Left renal cortex interstitium (tissue), 4 donors: Measurements from ENCODE around the gene CRBN. TPM values are rescaled to one million over a fixed set of nuclear protein-coding genes. Genes with fewer than 3 reads are reported as not detected.

Experiments
- DNase-seq, 4 donors: peaks; one replicate each; pipeline ENCODE4 v3.0.0-alpha.2; 2013; ENCODE audit warnings: low read depth in 4 of 4, low spot score in 2 of 4, missing footprints in 1 of 4
- polyA plus RNA-seq, 4 donors: library from polyadenylated mRNA; unstranded; fragments of 120-200 nt; gene quantifications; one replicate each; pipeline ENCODE4 v1.2.1, GENCODE V29; 2013; ENCODE audit not compliant: insufficient read length in 4 of 4

The CRBN gene
- polyA plus RNA-seq, 4 donors: 58.4 to 88.4 (median 69.1) TPM

- DNase-seq: no peak
These were observed 1.5 kb downstream of the CRBN start for GRCh38 chr3:3177861-3178497.

- no peak for DNase-seq
These were observed 6.9 kb downstream of the CRBN start for GRCh38 chr3:3172627-3173026.

DNA sequence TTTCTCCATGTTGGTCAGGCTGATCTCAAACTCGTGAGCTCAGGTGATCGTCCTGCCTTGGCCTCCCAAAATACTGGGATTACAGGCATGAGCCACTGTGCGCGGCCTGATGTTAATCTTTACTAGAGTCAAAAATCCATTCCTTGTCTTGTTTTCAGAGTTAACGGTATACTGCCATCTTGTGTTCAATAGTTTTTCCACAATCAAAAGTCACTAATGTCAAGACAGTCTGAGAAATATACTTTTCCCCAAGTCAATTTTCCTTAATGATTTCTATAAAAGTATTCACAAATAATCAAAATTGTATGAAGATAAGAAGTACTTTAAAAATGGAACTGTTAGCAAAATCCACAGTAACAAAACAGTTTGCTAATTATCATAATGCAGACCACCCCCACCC is 8.5 kb downstream of the CRBN start:
- DNase-seq: no peak

- no peak for DNase-seq
These were observed 13.8 kb downstream of the CRBN start for GRCh38 chr3:3165650-3166049.

DNA sequence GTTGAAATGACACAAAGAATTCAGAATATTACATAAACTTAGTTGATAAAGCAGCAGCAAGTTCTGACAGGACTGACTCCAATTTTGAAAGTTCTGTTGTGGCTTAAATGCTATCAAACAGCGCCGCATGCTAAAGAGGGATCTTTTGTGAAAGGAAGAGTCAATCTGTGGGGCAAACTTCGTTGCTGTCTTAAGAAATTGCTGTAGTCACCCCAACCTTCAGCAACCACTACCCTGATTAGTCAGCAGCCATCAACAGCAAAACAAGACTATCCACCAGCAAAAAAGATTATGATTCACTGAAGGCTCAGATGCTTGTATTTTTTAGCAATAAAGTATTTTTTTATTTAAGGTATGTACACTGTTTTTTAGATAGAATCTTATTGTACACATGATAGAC is 14.2 kb downstream of the CRBN start:
- no peak for DNase-seq

DNA sequence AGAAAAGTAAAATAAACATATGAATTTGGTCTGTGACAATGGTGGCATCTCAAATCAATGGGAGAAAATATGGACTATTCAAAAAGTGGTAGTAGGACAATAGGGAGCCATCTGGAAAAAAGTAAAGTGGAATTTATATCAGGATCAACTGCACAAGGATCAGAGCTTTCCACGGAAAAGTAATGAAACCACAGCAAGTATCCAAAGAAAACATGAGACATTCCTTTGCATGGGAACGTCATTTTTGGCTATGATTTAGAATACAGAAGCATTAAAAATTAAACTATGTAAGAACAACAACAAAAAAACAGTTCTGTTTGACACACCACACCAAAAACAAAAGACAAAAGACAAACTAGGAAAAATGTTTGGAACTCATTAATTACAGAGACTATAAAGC is 18.7 kb downstream of the CRBN start:
- DNase-seq: no peak

DNA sequence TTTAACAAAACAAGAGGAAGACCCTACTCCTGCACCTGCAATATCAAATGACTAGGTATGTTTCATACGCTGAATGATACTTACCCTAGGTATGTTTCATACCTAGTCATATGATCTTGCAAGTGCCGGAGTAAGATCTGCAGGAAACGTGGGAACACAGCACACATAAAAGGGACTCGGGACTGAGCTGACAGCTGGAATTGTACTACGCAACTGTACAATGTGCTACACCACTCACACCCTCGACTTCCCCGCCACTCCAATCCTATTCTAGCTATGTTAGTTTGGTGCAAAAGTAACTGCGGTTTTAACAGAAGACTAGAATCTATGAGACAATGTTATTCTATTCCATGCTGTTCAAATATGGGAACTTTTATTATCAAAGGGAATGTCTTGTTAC is 22.0 kb downstream of the CRBN start:
- DNase-seq: no peak

DNA sequence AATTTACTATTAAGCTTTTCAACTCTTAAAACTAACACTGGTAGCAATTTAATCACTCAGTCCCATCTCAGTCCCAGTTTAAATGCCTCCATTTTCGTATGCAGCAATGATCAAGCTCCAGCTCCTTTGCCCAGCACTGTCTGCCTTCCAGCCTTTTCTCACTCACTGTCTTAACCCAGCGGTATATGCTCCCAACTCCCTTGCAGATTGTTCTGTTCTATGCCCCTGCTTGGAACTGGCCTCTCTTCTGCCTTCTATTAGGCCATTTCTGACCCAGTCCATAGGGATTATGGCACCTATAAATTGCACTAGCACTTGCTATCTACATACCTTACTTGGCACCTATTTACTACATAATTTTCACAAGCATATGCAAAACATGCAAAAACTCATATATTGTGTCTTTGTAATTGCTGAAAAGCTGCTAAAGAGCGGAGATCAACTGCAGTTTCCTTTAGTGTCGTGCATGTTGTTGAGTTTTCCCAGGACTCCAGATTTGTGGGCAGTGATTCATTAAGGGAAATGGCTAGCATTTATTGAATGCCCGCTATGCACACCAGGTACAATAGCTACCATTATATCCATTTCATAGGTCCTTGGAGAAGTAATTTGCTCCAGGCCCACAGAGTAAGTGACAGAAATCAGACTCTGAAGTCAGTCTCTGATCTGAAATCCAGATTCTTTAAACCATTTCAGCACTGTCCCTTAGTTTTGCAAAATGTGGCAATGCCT is 24.4 kb downstream of the CRBN start:
- no peak for DNase-seq

DNA sequence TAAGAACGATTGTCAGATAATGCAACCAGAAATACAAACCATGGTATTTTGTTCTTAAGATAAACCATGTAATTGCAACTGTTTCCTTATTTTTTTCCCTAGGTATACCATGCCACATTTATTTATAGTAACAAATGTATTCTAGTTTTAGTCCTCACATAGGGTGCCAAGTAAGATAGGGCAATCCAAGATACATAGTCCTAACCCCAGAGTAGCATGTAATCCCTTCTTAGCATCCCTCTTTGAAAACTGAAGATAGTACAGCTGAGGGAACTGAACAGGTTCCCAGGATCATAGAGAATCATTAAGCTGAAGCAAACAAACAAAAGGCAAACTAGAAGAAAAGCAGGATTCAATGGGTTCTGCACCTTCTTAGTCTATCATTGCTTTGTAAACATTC is 28.0 kb downstream of the CRBN start:
- no peak for DNase-seq

DNA sequence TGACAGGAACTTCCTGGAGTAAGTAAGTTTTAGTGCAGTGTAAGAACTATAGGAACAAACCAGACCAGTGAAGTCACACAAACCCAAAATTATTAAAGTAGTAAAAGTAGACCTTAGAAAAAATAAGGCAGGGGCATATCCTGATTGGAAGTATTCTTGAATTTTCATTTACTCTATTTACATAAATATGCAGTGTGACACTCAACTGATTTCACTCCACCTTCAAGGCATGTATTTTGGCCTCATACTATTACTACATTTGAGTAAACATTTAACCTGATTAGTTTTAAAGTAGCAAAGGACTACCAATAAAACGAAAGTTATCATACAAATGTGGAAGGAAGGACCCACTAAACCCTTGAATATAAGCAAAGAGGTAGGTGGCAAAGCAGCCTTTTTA is 29.9 kb downstream of the CRBN start:
- no peak for DNase-seq

DNA sequence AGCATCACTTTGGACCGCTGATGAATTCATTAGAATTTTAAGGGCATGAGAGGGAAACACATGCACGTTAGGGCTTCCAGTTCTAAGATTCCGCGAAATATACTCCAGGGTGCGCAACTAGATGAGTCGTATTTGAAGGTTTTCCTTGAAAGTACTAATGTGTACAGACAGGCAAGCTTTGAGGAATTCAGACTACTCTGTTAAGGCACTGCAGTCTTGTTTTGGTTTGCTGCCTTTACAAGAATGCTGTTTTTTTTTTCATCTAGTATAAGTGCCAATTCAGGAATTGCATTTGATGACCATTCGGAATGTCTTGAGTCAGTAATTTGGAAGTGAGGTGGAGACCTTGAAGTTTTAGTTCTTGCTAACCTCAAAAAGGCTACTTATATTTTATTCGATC is 33.7 kb downstream of the CRBN start:
- DNase-seq: no peak

DNA sequence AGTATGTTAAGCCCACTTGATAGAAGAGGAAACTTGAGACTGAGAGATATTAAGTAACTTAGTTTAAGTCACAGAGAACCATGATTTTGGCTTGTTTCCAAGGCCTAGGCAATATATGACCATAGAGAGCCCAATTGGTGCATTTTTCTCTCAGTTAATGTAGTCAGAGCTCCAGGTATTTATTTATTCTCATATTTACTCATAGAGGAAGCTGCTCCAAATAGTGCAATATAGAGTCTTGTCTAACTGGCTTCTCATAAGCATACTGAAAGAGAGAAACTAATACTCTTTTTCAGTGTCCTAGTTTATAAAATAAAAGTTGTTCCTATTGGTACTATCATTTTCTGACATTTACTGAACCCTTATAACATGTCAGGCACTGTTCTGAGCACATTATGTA is 37.6 kb downstream of the CRBN start:
- DNase-seq: no peak

DNA sequence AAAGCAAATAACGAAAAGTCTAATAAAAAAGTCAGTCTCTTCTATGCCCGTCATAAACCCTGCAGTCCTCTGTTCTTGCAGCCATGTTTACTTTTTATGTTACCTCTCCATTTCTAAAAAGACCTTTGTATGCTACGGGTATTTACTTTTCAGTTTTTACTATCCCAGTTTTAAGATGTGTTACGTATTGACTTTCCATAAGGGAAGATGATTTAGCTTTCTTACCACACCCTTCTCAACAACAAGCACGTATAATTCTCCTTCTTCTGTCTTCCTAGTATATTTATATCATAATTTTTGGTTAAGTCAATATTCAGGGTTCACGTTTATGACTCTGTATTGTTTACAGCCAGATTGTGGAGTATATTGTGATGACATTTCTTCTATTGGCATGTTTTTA is 42.0 kb downstream of the CRBN start:
- DNase-seq: no peak

DNA sequence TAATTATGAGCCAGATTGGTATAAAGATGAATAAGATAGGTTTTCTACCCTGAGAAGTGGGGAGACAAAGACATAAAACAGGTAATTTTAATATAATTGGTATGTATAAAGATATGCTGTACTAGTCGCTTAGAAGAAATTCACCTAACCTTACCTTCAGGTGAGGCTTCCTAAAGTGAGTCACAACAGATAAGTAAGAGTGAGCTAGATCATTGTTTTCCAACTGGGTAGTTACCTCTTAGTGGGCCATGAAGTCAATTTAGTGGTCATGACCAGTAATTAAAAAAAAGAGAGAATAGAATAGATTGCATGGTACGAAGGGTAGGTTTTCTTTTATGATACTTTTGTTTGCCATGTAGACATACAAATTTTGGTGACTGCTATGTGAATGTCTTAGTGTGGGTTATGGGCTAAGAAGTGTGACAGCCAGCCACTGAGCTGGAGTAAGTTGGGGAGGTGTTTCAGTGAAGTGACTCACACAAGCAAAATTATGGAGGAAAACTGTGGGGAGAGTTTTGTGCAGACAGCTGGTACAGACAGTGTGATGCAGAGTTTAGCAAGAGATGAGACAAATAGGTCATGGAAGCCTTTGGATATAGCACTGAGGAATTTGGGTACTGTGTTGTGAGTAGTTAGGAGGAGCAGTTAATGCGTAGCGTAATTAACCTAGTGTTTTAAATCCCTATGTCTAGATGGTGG is 44.6 kb downstream of the CRBN start:
- no peak for DNase-seq

- no peak for DNase-seq
These were observed 46.0 kb downstream of the CRBN start for GRCh38 chr3:3133500-3133899.

DNA sequence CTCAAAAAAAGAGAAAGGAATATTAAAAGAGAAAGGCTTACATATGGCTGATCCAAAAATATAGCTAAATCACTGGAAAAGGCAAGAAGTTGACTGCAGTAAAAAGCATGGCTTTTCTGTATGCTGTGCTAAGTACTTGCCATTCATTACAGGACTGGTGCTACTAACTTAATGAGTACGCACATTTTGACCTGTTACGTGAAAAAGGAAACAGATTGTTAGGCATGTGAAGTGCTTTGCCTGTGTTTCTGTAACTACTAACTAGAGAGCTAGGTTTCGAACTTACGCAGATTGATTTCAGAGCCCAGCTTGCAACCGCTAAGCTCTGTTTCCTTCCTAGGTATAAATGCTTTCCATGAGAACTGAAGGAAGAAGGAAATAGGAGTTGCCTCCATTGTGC is 49.9 kb downstream of the CRBN start:
- DNase-seq: no peak

- peak in 1 of 4 donors; percentile 7 for DNase-seq
These were observed 52.0 kb downstream of the CRBN start for GRCh38 chr3:3127432-3128010.

- peak; percentile 79 to 91 (median 85) for DNase-seq
These were observed 52.7 kb downstream of the CRBN start, which contains the start of gene TRNT1 for GRCh38 chr3:3126477-3127431. Gene TRNT1 (plus strand): TSS chr3:3126940. CDS start chr3:3129041, 2,101 bp downstream.

- DNase-seq: no peak
These were observed 53.5 kb downstream of the CRBN start for GRCh38 chr3:3125977-3126376.

- DNase-seq: no peak
These were observed 60.1 kb downstream of the CRBN start for GRCh38 chr3:3119393-3119851.
